Superior temporal gyrus (tissue), 1 donor: Measurements from ENCODE around the gene ENO4.

Source experiments
- DNase-seq: peaks from one replicate; pipeline ENCODE4 v3.0.0-alpha.2; 2016; ENCODE audit errors: extremely low spot score

Gene ENO4, protein sequence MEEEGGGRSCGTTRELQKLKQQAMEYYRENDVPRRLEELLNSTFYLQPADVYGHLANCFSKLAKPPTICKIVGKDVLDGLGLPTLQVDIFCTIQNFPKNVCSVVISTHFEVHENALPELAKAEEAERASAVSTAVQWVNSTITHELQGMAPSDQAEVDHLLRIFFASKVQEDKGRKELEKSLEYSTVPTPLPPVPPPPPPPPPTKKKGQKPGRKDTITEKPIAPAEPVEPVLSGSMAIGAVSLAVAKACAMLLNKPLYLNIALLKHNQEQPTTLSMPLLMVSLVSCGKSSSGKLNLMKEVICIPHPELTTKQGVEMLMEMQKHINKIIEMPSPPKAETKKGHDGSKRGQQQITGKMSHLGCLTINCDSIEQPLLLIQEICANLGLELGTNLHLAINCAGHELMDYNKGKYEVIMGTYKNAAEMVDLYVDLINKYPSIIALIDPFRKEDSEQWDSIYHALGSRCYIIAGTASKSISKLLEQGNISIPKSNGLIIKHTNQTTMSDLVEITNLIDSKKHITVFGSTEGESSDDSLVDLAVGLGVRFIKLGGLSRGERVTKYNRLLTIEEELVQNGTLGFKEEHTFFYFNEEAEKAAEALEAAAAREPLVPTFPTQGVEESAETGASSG

DNA sequence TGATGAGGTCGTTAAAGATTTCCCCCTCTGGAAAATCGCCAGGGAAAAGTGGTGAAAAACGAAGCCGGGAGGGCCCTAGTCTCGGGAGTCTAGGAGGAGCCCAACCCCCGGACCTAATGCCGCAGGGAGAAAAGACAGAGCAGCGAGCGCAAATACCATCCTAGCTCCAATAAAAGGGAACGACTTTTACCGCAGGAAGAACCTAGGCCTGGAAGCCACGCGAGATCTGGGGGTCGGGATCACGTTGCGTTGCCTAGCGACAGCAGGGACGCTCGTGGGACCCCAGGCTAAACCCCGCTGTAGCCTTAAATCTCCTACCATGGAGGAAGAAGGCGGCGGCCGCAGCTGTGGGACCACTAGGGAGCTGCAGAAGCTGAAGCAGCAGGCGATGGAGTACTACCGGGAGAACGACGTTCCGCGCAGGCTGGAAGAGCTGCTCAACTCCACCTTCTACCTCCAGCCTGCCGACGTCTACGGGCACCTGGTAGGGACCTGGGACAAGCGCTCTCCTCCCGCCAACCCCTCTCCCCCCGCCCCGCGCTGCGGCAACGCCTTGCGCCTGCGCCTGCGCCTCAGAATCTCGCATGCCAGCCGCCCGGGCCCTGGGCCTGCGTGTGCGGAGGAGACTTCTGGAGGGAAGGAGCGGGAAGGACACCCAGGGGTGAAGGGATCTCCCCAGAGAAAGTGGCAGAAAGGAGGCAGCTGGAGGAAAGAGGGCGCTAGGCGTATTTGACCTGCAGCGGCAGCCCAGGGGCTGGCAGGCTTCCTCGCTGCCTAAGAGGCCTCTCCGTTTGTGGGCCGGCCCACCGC lies at the start of gene ENO4:
Gene ENO4 (plus strand): TSS at position 252 of the 810 bp plus-strand sequence. CDS start 68 bp downstream, at position 320.
- DNase-seq, result peak; percentile 69

DNA sequence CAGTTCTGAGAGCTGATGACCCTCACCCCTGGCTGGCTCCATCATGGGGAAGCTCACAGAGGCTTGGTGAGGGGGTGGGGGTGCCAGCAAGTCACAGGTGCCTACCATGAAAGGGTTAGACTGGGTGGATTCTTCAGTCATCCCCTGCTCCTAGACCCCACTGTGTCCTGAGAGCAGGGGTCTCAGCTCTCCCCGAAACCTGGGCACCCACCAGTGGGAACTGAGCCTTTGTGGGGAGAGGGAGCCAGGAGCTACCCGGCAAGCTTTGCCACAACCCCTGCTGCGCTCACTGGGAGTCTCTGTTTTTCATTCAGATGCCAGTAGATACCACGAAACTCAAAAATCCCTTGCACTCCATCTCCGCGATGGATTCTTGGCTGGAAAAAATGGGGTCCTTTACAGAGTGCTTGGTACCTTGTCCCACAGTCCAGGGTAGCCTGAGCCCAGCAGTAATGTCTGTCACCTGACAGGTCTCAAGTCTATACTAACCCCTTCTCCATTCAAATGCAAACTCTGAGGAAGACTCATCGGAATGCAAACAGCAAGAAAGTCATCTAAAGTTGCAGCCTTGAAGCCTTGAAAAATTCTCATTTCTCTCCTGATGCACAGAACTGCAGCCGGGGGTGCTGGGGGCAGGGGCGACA lies 48.9 kb upstream of the ENO4 start:
- no peak for DNase-seq

DNA sequence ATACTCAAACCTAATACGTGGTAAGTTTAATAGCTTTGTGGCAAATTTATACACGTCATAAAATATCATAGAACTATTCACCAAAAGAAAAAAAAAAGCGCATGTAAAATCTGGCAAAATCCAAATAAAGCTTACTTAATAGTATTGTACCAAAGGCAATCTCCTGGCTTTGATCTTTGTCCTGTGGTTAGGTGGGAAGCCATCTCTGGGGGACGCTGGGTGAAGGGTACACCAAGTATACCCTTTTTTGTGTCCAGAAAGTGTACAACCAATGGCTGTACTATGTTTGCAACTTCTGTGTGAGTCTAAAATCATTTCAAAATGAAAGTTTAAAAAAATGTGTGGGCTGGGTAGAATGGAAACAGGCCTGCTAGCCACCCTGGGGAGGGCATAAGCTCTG lies 47.6 kb upstream of the ENO4 start:
- DNase-seq, result no peak

DNA sequence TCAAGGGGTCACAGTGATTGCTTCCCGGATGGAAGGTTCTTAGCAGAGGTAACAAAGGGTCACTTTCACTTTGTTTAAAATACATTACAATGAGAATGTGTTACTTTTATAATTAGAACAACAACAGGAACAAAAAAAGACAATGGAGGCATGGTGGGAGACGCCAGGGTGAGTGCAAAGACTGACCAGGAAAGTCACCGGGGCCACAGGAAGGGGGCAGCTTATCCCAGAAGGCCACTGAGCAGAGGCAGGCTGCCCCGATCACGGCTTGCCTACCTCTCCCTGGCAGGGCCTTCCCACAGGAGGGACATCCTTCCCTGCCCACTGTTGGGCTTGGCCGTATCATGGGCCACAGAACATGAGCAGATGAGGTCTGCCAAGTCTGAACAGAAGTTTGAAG lies 46.8 kb upstream of the ENO4 start:
- DNase-seq, result no peak

DNA sequence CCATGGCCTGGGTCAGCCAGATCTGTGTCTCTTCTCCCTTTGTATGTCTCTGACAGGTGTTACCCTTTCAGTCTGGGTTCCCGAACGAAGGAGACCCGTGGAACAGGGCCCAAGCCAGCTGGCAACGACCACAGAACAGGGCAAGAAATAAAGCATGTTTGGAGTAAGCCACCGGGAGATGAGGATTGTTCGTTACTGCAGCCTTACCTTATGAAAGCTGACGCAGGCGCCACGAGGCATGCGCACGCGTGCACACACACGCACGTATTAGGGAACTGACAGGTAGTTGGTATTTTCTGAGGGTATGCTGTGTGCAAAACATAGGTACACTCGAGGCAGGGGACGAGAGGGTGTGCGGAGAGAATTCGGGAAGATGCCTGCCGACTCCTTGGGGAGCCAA lies 46.4 kb upstream of the ENO4 start:
- no peak for DNase-seq

DNA sequence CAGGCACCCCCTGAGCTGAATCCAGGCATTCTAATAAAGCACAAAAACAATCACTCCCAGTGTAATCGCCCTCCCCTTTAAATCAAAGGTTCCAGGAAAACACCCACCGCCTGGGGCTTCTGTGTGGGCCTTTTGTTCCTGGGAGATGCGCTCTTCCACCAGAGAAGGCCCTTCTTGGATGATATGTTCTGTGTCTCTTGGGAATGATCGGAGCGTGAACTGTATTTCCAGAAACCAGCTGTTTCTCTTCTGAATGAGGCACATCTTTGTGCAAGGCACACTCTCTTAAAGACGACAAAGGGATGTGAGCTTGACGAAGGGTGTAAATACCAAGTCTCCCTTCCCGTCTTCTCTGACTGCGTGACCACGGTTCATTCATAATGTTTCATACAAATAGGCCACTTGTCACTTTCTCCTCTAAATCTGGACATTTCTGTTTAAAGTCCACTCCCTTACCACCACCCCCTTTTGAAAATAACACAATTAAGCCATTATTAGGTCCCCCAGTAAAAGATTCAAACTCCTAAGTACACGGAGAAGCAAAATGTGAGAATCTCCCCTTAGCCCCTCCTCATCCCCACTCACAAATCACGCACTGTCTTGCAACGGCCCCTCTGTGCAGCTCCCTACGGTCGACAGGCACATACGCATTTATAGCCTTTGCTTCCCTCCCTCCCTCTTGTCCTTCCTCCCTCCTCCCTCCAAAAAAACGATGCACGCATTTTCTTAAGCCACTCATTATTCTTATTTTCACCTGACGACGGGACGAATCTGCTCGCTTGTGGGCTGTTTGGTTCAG lies 45.6 kb upstream of the ENO4 start:
- DNase-seq, result peak; percentile 25

DNA sequence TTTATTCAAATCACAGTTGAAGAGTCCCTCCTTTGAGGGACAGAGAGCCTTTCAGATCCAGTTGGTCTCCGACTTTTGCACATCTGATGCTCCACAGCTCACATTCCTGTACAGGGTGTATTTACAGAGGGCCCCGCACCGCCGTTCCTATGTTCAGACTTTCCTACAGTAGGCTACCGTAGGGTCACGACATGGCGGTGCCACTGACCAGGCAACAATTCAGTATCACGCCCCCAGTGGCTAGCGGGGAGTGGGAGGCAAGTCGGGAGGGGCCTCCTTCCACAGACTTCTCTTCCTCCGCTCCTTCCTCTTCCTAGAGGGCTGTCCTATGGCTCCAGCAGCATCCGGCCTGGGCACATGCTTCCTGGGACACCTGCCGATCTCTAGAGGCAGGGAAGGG lies 40.6 kb upstream of the ENO4 start:
- no peak for DNase-seq

DNA sequence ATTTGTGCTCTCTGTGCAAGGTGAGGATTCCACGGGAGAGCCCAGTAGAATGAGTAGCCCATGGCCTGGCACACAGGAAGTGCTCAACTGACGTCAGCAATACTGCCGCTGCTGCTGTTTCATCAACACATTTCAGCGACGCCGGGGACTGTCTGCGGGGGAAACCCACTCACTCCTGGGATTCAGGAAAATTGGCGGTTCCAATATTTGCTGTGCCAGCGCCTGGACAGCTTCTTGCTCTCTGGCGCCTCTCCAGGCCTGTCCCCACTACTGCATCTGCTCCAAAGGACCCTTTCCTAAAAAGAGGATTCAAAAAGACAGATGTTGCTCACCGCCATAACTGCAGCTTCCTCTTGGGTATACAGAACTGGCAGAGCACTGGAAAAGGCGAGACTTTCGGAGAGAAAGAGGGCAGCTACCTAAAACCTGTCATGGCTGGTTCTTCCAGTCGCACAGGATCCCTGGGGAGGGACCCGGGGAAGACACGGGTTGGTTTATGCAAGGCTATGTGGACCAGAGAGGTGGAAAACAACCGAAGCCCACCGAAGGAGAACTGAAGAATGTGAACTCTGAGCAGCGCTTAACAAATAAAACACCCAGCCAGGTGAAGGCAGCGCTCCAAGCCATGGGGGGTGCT lies 39.7 kb upstream of the ENO4 start:
- no peak for DNase-seq

DNA sequence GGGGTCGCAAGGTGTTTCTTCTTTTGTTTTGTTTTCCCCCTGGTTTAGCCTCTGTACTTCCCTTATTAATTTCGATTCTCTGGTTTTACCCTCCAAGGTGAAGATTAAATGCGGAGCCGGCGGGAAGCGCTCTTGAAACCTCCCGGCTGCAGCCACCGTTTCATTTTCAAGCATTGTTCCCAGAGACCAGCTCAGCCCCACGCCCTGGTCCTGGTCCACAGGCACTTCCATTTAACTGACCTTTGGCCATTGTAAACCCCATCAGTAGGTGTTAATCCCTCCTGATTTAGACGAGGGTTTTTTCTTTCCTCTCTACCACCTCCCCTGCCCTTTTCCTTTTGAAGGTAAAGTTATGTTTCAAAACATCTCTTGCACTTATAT lies 39.2 kb upstream of the ENO4 start:
- no peak for DNase-seq

DNA sequence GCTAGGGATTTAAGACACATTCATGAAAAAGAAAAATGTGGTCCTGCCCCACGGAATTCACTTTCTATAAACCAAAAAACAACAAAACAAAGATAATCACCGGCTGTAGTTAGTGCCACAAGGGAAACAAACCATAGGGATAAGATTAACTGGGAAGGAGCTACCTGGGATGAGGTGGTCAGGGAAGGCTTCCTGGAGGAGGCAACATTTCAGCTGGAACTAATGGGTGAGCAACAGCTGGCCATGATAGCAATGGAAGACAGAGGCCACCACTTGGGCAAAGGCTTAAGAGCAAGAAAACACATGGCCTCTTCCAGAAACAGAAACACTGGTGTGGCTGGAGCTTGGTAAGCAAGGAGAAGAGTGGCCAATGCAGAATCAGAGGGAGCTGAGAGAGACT lies 38.4 kb upstream of the ENO4 start:
- DNase-seq, result no peak

DNA sequence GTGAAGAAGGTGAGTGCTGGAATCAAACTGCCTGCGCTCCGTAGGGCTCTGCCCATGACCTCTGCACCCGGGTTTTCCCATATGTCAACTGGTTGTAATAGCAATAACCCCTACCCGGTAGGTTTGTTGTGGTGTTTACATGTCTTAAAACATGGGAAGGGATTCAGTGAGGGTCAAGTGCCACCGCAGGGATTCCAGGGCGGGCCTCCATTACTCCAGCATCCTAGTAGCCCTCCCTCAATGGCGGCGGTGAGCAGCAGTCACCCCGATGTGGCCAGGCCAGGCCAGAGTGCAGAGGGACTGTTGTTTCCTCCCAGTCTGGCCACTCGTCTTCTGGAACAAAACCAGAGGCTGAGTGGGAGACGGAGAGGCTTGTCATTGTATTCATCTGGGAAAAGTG lies 37.6 kb upstream of the ENO4 start:
- no peak for DNase-seq

DNA sequence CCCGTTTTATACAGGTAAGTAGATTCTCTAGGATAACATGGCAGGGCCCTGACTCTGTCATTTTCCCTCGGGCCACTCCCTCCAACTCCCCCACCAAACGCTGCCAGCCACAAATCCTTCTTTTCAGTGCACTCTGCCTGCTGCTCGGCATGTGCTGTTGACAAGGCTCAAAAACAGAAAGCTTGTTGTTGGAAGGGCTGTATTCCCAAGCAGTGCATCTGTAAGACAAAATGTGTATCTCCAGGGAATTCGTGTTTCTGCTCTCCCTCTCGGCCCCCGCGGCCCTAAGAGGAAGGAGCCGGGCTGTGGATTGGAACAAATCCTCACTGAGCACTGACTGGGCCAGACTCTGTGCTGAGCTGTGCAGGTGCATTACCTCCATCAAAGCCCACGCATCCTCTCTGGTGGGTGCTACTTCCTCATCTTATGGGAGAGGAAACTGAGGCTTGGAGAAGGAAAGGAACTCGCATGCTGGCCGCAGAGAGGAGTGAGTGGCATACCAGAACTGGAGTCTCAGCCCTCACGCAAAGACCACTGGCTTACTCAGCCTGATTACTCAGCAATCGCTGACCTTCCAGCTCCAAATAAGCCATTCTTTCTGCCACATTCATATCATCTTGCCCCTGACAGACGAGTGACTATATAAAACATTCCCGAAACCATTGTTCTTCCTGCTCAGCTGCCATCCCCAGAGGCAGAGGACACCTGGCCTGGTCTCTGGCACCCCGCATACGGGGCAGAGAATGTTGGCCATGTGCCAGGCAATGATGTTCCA lies 33.5 kb upstream of the ENO4 start:
- no peak for DNase-seq

DNA sequence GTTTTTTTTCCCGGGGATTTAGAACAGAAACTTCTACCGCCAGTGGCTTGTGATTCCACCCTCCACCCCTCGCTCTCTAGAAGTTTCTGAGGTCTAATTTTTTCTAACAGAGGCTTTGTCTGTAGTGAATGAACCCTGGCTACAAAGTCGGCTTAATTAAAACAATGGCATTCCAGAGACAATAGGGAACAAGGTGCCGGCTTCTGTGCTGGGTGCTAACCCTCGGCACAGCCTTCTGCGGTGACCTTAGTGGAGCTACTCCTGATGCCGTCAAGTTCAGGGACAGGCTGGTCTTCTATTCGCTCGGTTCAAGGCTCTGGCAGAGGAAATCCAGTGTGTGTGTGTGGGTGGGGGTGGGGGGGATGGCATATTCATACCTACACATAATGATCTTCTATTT lies 32.1 kb upstream of the ENO4 start:
- DNase-seq, result no peak

DNA sequence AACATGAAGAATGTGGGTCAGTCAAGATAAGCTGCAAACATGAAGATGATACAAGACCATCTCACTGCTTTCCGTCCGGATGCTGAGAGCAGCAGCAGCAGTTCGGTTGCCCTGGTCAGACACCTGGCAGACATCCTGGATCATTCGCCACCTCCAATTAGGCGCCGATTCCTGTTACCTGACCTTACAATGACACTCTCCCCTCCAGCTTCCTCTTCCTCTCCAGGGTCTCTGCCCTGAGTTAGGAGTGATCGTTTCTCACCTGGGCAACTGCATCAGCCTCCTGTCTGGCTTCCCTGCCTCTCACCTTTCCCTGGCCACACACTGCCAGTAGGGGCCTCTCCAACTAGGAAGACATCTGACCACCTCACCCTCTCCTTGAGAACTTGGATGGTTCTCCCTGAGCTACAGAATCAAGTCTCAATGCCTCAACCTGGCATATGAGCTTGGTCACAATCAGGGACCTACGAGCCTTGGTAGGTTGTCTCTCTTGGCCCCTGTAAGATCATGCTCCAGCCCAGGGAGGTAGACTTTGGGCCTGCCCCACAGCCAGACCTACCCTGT lies 31.4 kb upstream of the ENO4 start:
- DNase-seq, result no peak

DNA sequence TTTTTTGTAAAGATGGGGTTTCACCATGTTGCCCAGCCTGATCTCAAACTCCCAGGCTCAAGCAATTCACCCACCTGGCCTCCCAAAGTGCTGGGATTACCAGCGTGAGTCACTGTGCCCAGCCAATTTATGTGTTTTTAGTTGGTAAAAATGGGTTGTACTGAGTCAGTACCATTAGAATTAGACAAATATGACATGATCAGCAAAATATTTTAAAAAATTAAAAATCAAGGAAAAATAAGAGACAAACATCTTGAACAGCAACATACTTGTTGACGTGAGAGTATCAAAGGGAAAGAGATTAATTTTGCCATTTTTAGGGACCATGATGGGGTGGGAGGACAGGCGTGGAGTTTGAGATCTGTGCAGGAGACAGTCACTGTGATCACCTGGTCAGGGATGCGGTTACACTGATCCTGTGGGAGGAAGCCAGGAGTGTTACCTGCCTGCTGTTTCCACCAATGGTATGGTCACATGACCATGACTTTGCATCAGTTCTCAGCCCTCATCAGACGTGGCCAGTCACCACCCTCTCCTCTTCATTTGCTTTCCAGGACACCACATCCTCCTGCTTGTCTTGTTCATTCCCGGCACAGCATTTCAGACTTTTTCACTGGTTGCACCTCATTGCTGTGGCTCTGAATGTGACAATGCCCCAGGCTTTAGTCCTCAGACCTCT lies 29.2 kb upstream of the ENO4 start:
- no peak for DNase-seq

DNA sequence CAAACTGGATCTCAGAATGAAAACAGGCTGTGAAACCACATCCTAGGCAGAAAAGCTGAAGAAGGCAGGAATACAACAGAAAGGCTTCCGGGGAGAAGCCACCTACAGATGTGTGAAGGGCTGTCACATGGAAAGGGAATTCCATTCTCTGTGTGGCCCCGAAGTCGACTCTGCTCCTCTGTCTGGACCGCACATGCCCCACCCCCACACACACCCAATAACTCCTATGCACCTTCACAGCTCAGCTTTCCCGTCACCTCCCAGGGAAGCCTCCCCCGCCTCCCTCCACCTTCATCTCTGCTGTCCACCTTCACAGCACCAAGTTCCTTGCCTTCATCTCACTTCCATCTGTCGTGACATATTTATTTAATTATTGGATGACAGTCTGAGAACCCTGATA lies 23.4 kb upstream of the ENO4 start:
- DNase-seq, result no peak

DNA sequence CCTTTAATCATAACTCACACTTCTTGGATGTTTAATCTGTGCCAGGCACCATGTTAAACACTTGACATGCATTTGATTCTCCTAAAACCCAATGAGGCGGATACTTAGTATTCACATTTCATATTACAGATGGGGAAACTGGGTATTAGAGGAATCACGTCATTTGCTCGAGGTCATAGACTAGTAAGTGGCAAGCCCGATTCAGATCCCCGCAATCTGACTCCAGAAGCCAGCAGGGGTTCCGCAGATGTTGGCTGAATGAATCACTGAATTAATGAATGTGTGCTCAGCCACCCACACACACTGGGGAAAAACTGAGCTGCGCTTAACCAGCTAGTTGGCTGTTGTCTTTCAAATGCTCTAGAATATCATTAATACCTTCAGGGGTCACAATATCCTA lies 22.5 kb upstream of the ENO4 start:
- DNase-seq, result no peak

DNA sequence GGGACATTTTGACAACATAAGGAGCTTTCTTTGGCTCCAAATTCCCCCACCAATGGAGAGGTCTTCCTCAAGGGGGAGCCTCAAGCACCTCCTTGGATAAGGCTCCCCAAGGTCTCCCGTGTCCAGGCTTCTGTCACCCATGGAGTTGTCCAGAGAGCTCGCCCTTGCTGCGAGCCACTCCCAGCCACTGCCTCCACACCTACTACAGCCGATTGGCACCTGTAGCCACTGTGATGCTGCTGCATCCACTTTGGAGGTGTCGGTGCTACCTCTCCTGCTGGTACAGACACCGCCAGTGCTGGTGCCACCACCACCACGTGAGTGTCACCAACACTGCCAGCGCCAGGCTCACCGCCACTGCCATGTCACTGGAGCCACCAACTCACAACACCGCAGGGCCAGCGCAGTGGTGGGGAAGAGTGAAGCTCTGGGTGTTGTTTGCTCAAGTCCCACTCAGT lies 22.1 kb upstream of the ENO4 start:
- no peak for DNase-seq

DNA sequence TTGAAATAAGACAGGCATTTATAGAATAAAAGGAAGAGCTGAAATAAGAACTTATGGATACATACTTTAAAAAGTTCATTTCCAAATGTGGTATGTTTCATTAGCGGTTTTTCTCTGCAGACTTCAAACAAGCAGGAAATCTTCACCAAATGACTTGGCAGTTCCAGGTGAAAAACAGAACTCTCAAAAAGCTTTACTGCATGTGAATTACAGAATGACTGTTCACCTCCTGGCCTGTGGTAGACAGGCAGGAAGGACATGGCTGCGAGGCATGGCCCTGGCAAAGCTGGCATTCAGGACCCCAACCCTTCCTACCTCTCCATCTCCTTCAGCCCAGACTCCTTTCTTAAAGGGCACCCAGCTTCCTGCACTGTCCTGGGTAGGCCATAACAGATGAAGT lies 21.2 kb upstream of the ENO4 start:
- DNase-seq, result no peak
